ENCODE data around the gene A2ML1.
A peak's percentile ranks its signal among the peaks of the same experiment; 100 is the strongest.

Gene A2ML1

GRCh38 chr12:8822298-8822697 lies at the start of gene A2ML1:
A2ML1 (plus strand) TSS chr12:8822621; CDS start chr12:8822652, 31 bp downstream.
- no peak for TF ChIP-seq CTCF (IDR thresholded peaks at IDR 0.05; ENCODE audit: low read depth, low read length, missing control alignments)
- no peak within 1 kb of the TSS for H3K4me3 ChIP-seq (replicated peaks; ENCODE audit: low read depth, low read length)
- no peak for DNase-seq (ENCODE audit: extremely low read depth, low read depth)

- no peak for TF ChIP-seq CTCF (IDR thresholded peaks at IDR 0.05; ENCODE audit: low read depth, low read length, missing control alignments)
- no peak for DNase-seq (ENCODE audit: extremely low read depth, low read depth)
- no peak overlapping the region for H3K4me3 ChIP-seq (replicated peaks; ENCODE audit: low read depth, low read length)
Observed at GRCh38 chr12:8773461-8773860, 49.0 kb upstream of the A2ML1 start.

- no peak for DNase-seq (ENCODE audit: extremely low read depth, low read depth)
- H3K4me3 ChIP-seq (replicated peaks; ENCODE audit: low read depth, low read length), result no peak overlapping the region
- no peak for TF ChIP-seq CTCF (IDR thresholded peaks at IDR 0.05; ENCODE audit: low read depth, low read length, missing control alignments)
Observed at GRCh38 chr12:8779281-8779680, 43.1 kb upstream of the A2ML1 start.

- no peak for TF ChIP-seq CTCF (IDR thresholded peaks at IDR 0.05; ENCODE audit: low read depth, low read length, missing control alignments)
- no peak overlapping the region for H3K4me3 ChIP-seq (replicated peaks; ENCODE audit: low read depth, low read length)
- no peak for DNase-seq (ENCODE audit: extremely low read depth, low read depth)
Observed at GRCh38 chr12:8779862-8780261, 42.6 kb upstream of the A2ML1 start.

- peak; percentile 20 for TF ChIP-seq CTCF (IDR thresholded peaks at IDR 0.05; ENCODE audit: low read depth, low read length, missing control alignments)
- H3K4me3 ChIP-seq (replicated peaks; ENCODE audit: low read depth, low read length), result no peak overlapping the region
- no peak for DNase-seq (ENCODE audit: extremely low read depth, low read depth)
Observed at GRCh38 chr12:8780389-8780788, 42.0 kb upstream of the A2ML1 start.

GRCh38 chr12:8781381-8782127 lies 40.9 kb upstream of the A2ML1 start:
- H3K4me3 ChIP-seq (replicated peaks; ENCODE audit: low read depth, low read length), result no peak overlapping the region
- no peak for TF ChIP-seq CTCF (IDR thresholded peaks at IDR 0.05; ENCODE audit: low read depth, low read length, missing control alignments)
- DNase-seq (ENCODE audit: extremely low read depth, low read depth), result no peak
